Measurements from ENCODE around the gene MIR17HG. TPM values are rescaled to one million over a fixed set of nuclear protein-coding genes. Genes with fewer than 3 reads are reported as not detected.
A peak's percentile ranks its signal among the peaks of the same experiment; 100 is the strongest.

MIR17HG gene
- total RNA-seq (2013), result 2.5 TPM
- polyA plus RNA-seq, result 1 to 10 TPM in 1 of 3 donors, under 1 TPM in 2; 0.05 to 1.3 (median 0.30) TPM
- polyA minus RNA-seq, result 1.5 and 3.3 TPM in 2 replicates
- total RNA-seq, result 16.6 to 60.7 (median 21.9) reads per million in 11 experiments

GRCh38 chr13:91347202-91347995 is at the start of gene MIR17HG:
Gene MIR17HG (plus strand): TSS chr13:91347687.
- Histone ChIP-seq H3K79me2 (ENCODE audit: insufficient read depth, low read length) (peaks cover 32% of the 10 kb centered on the region), H3K9me3 (replicated peaks in 1 of 2; ENCODE audit: control insufficient read depth in 1 of 2, insufficient read depth in 1 of 2, low read length in 2 of 2) (no peaks in the 10 kb centered on the region), H3K4me3 (replicated peaks in 1 of 3; ENCODE audit: low read depth in 2 of 3, low read length in 3 of 3) (peak within 1 kb of the TSS; percentile 57 to 86 (median 78)), H2AFZ (ENCODE audit: insufficient read depth, low read depth, low read length, poor library complexity, severe bottlenecking) (peak within 1 kb of the TSS; percentile 90), H3K27ac (ENCODE audit: low read depth in 1 of 2, low read length in 2 of 2) (peak within 1 kb of the TSS in 1 of 2 donors; percentile 60), H3K9ac (ENCODE audit: insufficient read depth, low read length, poor library complexity, severe bottlenecking) (peak within 1 kb of the TSS; percentile 75), H3K27me3 (ENCODE audit: control insufficient read depth in 2 of 2, insufficient read depth in 2 of 2, low read length in 2 of 2) (peaks cover 4 to 17% of the 10 kb centered on the region in 2 donors), H3K4me2 (replicated peaks; ENCODE audit: extremely low read depth, low read length, poor library complexity, severe bottlenecking) (peak within 1 kb of the TSS; percentile 81), H3K4me1 (ENCODE audit: control insufficient read depth in 1 of 2, insufficient read depth in 2 of 2, low read length in 2 of 2) (peaks cover 10 to 23% of the 10 kb centered on the region in 2 donors), H4K20me1 (ENCODE audit: insufficient read depth, low read length) (peaks cover 14% of the 10 kb centered on the region), H3K36me3 (replicated peaks in 1 of 2; ENCODE audit: control insufficient read depth in 1 of 2, insufficient read depth in 2 of 2, low read length in 2 of 2) (peaks cover 4 to 23% of the 10 kb centered on the region in 2 donors)
- Mint-ChIP-seq H3K9me3 (peaks cover 0 to 2% (median 0%) of the 10 kb centered on the region in 7 donors), H3K4me1 (peaks cover 23% of the 10 kb centered on the region), H3K27me3 (ENCODE audit: low read depth in 3 of 3) (peaks cover 6 to 11% (median 6%) of the 10 kb centered on the region in 3 donors), H3K4me3 (peak within 1 kb of the TSS; percentile 92 to 93), H3K36me3 (peaks cover 9 to 12% of the 10 kb centered on the region in 2 donors), H3K27ac (peak within 1 kb of the TSS in 5 of 7 donors; percentile 18 to 81 (median 41))
- TF ChIP-seq, protein P1, sequence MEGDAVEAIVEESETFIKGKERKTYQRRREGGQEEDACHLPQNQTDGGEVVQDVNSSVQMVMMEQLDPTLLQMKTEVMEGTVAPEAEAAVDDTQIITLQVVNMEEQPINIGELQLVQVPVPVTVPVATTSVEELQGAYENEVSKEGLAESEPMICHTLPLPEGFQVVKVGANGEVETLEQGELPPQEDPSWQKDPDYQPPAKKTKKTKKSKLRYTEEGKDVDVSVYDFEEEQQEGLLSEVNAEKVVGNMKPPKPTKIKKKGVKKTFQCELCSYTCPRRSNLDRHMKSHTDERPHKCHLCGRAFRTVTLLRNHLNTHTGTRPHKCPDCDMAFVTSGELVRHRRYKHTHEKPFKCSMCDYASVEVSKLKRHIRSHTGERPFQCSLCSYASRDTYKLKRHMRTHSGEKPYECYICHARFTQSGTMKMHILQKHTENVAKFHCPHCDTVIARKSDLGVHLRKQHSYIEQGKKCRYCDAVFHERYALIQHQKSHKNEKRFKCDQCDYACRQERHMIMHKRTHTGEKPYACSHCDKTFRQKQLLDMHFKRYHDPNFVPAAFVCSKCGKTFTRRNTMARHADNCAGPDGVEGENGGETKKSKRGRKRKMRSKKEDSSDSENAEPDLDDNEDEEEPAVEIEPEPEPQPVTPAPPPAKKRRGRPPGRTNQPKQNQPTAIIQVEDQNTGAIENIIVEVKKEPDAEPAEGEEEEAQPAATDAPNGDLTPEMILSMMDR (IDR thresholded peaks at IDR 0.05), result no peak
- intact Hi-C loops (cut with micrococcal nuclease), result loop anchor here (10.0 kb wide), 2 partner anchors 57 to 203 kb away; no protein-coding TSS in a partner anchor
- WGBS (ENCODE audit: insufficient coverage), result under 1% methylated on average over 88 of the region's 103 CpGs
- DNase-seq, result peak; percentile 69 to 80 (median 78)

GRCh38 chr13:91298060-91298459 is 49.4 kb upstream of the MIR17HG start:
- intact Hi-C loops (cut with micrococcal nuclease), result no loop called here
- H3K9ac ChIP-seq (ENCODE audit: insufficient read depth, low read length, poor library complexity, severe bottlenecking), result no peak overlapping the region
- Mint-ChIP-seq H3K4me1 (peaks cover 1% of the 10 kb centered on the region), H3K36me3 (no peaks in the 10 kb centered on the region), H3K9me3 (peaks cover 0 to 5% (median 3%) of the 10 kb centered on the region in 7 donors), H3K4me3 (no peak overlapping the region), H3K27me3 (ENCODE audit: low read depth in 3 of 3) (no peaks in the 10 kb centered on the region), H3K27ac (no peak overlapping the region)
- H3K4me2 ChIP-seq (replicated peaks; ENCODE audit: extremely low read depth, low read length, poor library complexity, severe bottlenecking), result no peak overlapping the region
- H2AFZ ChIP-seq (ENCODE audit: insufficient read depth, low read depth, low read length, poor library complexity, severe bottlenecking), result no peak overlapping the region
- no CpG with 5 or more reads among the region's 1 CpG for WGBS (ENCODE audit: insufficient coverage)
- H4K20me1 ChIP-seq (ENCODE audit: insufficient read depth, low read length), result no peaks in the 10 kb centered on the region
- H3K36me3 ChIP-seq (replicated peaks in 1 of 2; ENCODE audit: control insufficient read depth in 1 of 2, insufficient read depth in 2 of 2, low read length in 2 of 2), result no peaks in the 10 kb centered on the region
- no peak for DNase-seq
- H3K27me3 ChIP-seq (ENCODE audit: control insufficient read depth in 2 of 2, insufficient read depth in 2 of 2, low read length in 2 of 2), result no peaks in the 10 kb centered on the region
- no peaks in the 10 kb centered on the region for H3K4me1 ChIP-seq (ENCODE audit: control insufficient read depth in 1 of 2, insufficient read depth in 2 of 2, low read length in 2 of 2)
- H3K79me2 ChIP-seq (ENCODE audit: insufficient read depth, low read length), result no peaks in the 10 kb centered on the region
- H3K27ac ChIP-seq (ENCODE audit: low read depth in 1 of 2, low read length in 2 of 2), result no peak overlapping the region
- H3K4me3 ChIP-seq (replicated peaks in 1 of 3; ENCODE audit: low read depth in 2 of 3, low read length in 3 of 3), result no peak overlapping the region
- no peaks in the 10 kb centered on the region for H3K9me3 ChIP-seq (replicated peaks in 1 of 2; ENCODE audit: control insufficient read depth in 1 of 2, insufficient read depth in 1 of 2, low read length in 2 of 2)
- TF ChIP-seq, protein P1 (IDR thresholded peaks at IDR 0.05), result no peak

Data from CD14-positive monocyte (primary cell).